Measurements from ENCODE around the gene ADCY9.

ADCY9 gene

DNA sequence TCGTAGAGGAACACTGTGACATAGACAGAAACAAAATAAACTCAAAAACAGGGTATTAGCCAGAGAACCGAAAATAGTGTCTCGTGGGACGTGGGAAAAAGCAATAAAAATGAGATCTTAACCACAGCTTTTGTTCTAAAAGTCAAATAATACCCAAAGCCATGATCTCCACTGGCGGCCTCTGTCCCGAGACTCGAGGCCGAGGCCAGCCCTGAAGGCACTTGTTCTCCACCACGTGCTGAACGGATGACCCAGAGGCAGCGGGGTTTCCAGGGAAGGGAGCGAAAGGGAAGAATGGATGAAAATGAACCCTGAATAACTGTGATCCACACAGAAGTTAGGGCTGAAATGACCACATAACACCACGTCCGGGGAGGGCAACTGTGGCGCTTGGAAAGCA, 150.9 kb downstream of the ADCY9 start:
- H3K27me3 ChIP-seq (ENCODE audit: insufficient read depth, poor library complexity, severe bottlenecking), result no peaks in the 10 kb centered on the region
- TF ChIP-seq, protein P1, sequence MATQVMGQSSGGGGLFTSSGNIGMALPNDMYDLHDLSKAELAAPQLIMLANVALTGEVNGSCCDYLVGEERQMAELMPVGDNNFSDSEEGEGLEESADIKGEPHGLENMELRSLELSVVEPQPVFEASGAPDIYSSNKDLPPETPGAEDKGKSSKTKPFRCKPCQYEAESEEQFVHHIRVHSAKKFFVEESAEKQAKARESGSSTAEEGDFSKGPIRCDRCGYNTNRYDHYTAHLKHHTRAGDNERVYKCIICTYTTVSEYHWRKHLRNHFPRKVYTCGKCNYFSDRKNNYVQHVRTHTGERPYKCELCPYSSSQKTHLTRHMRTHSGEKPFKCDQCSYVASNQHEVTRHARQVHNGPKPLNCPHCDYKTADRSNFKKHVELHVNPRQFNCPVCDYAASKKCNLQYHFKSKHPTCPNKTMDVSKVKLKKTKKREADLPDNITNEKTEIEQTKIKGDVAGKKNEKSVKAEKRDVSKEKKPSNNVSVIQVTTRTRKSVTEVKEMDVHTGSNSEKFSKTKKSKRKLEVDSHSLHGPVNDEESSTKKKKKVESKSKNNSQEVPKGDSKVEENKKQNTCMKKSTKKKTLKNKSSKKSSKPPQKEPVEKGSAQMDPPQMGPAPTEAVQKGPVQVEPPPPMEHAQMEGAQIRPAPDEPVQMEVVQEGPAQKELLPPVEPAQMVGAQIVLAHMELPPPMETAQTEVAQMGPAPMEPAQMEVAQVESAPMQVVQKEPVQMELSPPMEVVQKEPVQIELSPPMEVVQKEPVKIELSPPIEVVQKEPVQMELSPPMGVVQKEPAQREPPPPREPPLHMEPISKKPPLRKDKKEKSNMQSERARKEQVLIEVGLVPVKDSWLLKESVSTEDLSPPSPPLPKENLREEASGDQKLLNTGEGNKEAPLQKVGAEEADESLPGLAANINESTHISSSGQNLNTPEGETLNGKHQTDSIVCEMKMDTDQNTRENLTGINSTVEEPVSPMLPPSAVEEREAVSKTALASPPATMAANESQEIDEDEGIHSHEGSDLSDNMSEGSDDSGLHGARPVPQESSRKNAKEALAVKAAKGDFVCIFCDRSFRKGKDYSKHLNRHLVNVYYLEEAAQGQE (IDR thresholded peaks at IDR 0.05; ENCODE audit: insufficient replicate concordance, low read depth), result no peak
- TF ChIP-seq SPI1 (IDR thresholded peaks at IDR 0.05; ENCODE audit: borderline replicate concordance, low read depth) (no peak), POLR2AphosphoS5 (IDR thresholded peaks at IDR 0.05; ENCODE audit: low read depth) (no peak), GABPA (IDR thresholded peaks at IDR 0.05; ENCODE audit: low read depth) (no peak)
- TF ChIP-seq, protein P2, sequence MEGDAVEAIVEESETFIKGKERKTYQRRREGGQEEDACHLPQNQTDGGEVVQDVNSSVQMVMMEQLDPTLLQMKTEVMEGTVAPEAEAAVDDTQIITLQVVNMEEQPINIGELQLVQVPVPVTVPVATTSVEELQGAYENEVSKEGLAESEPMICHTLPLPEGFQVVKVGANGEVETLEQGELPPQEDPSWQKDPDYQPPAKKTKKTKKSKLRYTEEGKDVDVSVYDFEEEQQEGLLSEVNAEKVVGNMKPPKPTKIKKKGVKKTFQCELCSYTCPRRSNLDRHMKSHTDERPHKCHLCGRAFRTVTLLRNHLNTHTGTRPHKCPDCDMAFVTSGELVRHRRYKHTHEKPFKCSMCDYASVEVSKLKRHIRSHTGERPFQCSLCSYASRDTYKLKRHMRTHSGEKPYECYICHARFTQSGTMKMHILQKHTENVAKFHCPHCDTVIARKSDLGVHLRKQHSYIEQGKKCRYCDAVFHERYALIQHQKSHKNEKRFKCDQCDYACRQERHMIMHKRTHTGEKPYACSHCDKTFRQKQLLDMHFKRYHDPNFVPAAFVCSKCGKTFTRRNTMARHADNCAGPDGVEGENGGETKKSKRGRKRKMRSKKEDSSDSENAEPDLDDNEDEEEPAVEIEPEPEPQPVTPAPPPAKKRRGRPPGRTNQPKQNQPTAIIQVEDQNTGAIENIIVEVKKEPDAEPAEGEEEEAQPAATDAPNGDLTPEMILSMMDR (IDR thresholded peaks at IDR 0.05; ENCODE audit: insufficient read depth, low read length), result no peak

GRCh38 chr16:3964686-3965290, 151.5 kb downstream of the ADCY9 start:
- no peak for TF ChIP-seq POLR2AphosphoS5 (IDR thresholded peaks at IDR 0.05; ENCODE audit: low read depth)
- TF ChIP-seq GABPA (IDR thresholded peaks at IDR 0.05; ENCODE audit: low read depth), result no peak
- TF ChIP-seq, protein P1 (IDR thresholded peaks at IDR 0.05; ENCODE audit: insufficient replicate concordance, low read depth), result no peak
- TF ChIP-seq, protein P2 (IDR thresholded peaks at IDR 0.05; ENCODE audit: insufficient read depth, low read length), result no peak
- no peak for TF ChIP-seq SPI1 (IDR thresholded peaks at IDR 0.05; ENCODE audit: borderline replicate concordance, low read depth)
- Histone ChIP-seq H3K27ac (replicated peaks) (no peak overlapping the region), H3K4me3 (replicated peaks; ENCODE audit: insufficient read depth, low read length) (no peak overlapping the region), H3K27me3 (ENCODE audit: insufficient read depth, poor library complexity, severe bottlenecking) (no peaks in the 10 kb centered on the region)
- DNase-seq (ENCODE audit: low read depth in 1 of 2, low spot score in 1 of 2), result no peak

More for the DNA sequence above, 150.9 kb downstream of the ADCY9 start:
- Histone ChIP-seq H3K4me3 (replicated peaks; ENCODE audit: insufficient read depth, low read length) (no peak overlapping the region), H3K27ac (replicated peaks) (no peak overlapping the region)
- no peak for DNase-seq (ENCODE audit: low read depth in 1 of 2, low spot score in 1 of 2)

DNA sequence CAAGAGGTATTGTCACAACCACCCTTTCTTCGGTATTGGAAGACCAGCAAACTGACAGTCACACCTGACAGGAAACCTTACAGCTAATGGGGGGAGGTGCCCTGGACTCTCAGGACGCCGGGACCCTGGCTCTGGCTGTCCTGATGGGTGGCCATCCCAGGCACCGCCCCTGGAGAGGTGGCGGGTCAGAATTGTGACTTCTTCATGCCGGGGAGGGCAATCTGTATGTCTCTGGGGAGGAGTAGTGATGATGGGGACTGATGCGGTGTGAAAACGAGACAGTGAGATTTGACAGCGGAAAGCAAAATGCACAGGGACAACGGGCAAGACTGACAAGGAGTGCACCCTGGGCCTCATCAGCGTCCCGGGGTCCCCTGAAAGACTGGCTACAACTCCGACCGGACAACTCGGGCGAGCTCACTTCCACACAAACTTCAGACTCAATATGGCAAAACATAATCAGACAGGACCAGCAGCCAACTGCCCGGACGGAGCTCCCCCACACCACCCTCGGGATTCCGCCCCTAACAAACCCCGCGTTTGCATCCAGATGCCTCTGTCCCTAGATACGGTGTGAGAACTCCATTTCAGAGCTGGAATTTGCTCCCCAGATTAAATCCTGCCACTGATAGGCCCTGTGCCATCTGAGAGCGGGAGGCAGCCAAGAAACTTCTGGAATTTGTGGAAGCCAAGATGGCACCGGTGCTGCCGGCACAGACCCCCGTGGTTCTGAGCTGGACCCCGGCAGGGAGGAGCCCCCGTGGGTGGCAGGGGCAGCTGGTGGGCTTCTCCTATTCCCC, 152.2 kb downstream of the ADCY9 start:
- Histone ChIP-seq H3K27me3 (ENCODE audit: insufficient read depth, poor library complexity, severe bottlenecking) (no peaks in the 10 kb centered on the region), H3K27ac (replicated peaks) (no peak overlapping the region), H3K4me3 (replicated peaks; ENCODE audit: insufficient read depth, low read length) (no peak overlapping the region)
- DNase-seq (ENCODE audit: low read depth in 1 of 2, low spot score in 1 of 2), result no peak
- TF ChIP-seq, protein P2 (IDR thresholded peaks at IDR 0.05; ENCODE audit: insufficient read depth, low read length), result no peak
- TF ChIP-seq SPI1 (IDR thresholded peaks at IDR 0.05; ENCODE audit: borderline replicate concordance, low read depth) (no peak), GABPA (IDR thresholded peaks at IDR 0.05; ENCODE audit: low read depth) (no peak), POLR2AphosphoS5 (IDR thresholded peaks at IDR 0.05; ENCODE audit: low read depth) (no peak)
- TF ChIP-seq, protein P1 (IDR thresholded peaks at IDR 0.05; ENCODE audit: insufficient replicate concordance, low read depth), result no peak
